Endodermal cell (in vitro differentiated cells): ENCODE data around the gene ASPSCR1. TPM values are rescaled to one million over a fixed set of nuclear protein-coding genes. Genes with fewer than 3 reads are reported as not detected.

Source experiments
- DNase-seq: peaks from one replicate; pipeline ENCODE4 v3.0.0-alpha.2; 2017
- H3K27ac ChIP-seq: 2 replicates; pipeline ENCODE4 v1.5.1; 2013; ENCODE audit warnings: mild to moderate bottlenecking, low read depth, low read length, moderate library complexity
- H3K27me3 ChIP-seq: 2 replicates; pipeline ENCODE4 v1.6.1; 2013; ENCODE audit warnings: mild to moderate bottlenecking, low read length, moderate library complexity; ENCODE audit not compliant: insufficient read depth, control insufficient read depth, poor library complexity, severe bottlenecking
- H3K36me3 ChIP-seq: 2 replicates; pipeline ENCODE4 v1.7.0; 2013; ENCODE audit warnings: mild to moderate bottlenecking, low read length, moderate library complexity; ENCODE audit not compliant: control insufficient read depth, insufficient read depth
- H3K4me1 ChIP-seq: one replicate; pipeline ENCODE4 v1.7.0; 2013; ENCODE audit warnings: low read length; ENCODE audit not compliant: control insufficient read depth, insufficient read depth
- H3K4me3 ChIP-seq: 2 replicates; pipeline ENCODE4 v1.5.1; 2013; ENCODE audit warnings: mild to moderate bottlenecking, low read length, moderate library complexity
- H3K9ac ChIP-seq: 2 replicates; pipeline ENCODE4 v1.6.1; 2013; ENCODE audit warnings: mild to moderate bottlenecking, low read length, moderate library complexity; ENCODE audit not compliant: poor library complexity, severe bottlenecking; ENCODE audit errors: extremely low read depth
- H3K9me3 ChIP-seq: 2 replicates; pipeline ENCODE4 v1.6.1; 2013; ENCODE audit warnings: mild to moderate bottlenecking, low read length, moderate library complexity; ENCODE audit not compliant: control insufficient read depth
- H3K27ac Mint-ChIP-seq: 2 replicates; pipeline ENCODE4 v1.8.0; 2020; ENCODE audit warnings: mixed read lengths
- H3K27me3 Mint-ChIP-seq: 2 replicates; pipeline ENCODE4 v1.8.0; 2021; ENCODE audit warnings: mild to moderate bottlenecking, mixed read lengths; ENCODE audit not compliant: insufficient read depth
- H3K36me3 Mint-ChIP-seq: 2 replicates; pipeline ENCODE4 v1.8.0; 2020; ENCODE audit warnings: low read depth, mixed read lengths
- H3K4me1 Mint-ChIP-seq: 2 replicates; pipeline ENCODE4 v1.8.0; 2020; ENCODE audit warnings: mixed read lengths
- H3K4me3 Mint-ChIP-seq: 2 replicates; pipeline ENCODE4 v1.8.0; 2020; ENCODE audit warnings: mild to moderate bottlenecking, moderate library complexity, mixed read lengths
- H3K9me3 Mint-ChIP-seq: 2 replicates; pipeline ENCODE4 v1.8.0; 2020; ENCODE audit warnings: mild to moderate bottlenecking, mixed read lengths
- WGBS, 2 experiments: methylation state at CpG; one replicate each; pipeline versions ENCODE4 v1.1.5 to v1.1.7; 2013; ENCODE audit warnings: missing lambda C conversion rate in 2 of 2, mixed read lengths in 1 of 2; ENCODE audit not compliant: insufficient coverage in 1 of 2, insufficient read length in 1 of 2; 5-methylcytosine and 5-hydroxymethylcytosine counted together
- total RNA-seq, 2 donors: library from RNA; stranded (reverse); fragmentation: NEBNext Ultra II Directional in 1 of 2; extraction: Animal tissue kit (Norgen Biotek cat#: 25700) in 1 of 2; gene quantifications; 2 replicates in 1 of 2; 3 replicates in 1 of 2; pipeline ENCODE4 v1.2.1, GENCODE V29; 2021
- TF ChIP-seq, protein P1 (sequence below): fragments of 200-600 bp; sonication (generic); conservative IDR thresholded peaks from 2 replicates; pipeline ENCODE4 v1.5.0; 2021; ENCODE audit warnings: antibody characterized with exemption, mild to moderate bottlenecking

The ASPSCR1 gene
- total RNA-seq, 2 donors from 2014 or later = 50.8 to 65.4 TPM

DNA sequence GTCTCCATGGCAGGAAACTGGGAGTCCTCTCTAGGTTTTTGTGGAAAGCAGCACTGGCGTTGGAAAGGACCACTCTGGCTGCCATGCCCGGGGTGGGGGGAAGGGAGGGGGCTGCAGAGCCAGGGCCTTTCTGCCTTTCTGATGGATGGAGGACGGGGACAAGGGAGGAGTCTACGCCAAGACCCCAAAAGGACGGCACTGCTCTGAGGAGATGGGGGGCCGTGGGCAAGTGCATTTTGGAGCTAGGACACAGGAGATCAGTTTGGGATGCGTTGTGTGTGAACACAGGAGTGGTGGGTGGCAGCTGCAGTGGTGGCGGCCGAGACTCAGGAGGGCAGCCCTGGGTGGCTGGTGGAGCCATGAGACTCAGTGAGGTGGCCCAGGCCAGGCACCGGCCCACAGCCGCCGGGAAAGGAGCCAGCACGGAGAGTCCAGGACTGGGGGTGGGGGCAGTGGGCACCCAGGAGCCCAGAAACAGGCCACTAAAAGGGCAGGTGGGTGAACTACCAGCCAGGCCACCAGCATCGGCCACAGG, 43.2 kb downstream of the ASPSCR1 start:
- no peak overlapping the region for H3K9ac ChIP-seq
- H3K36me3 ChIP-seq = peaks cover 7% of the 10 kb centered on the region
- no peaks in the 10 kb centered on the region for H3K27me3 Mint-ChIP-seq
- peaks cover 4% of the 10 kb centered on the region for H3K4me1 ChIP-seq
- 93 to 100% methylated on average over 8 to 14 of the region's 14 CpGs for WGBS, 2 experiments
- H3K9me3 Mint-ChIP-seq = no peaks in the 10 kb centered on the region
- no peak overlapping the region for H3K27ac ChIP-seq
- H3K27ac Mint-ChIP-seq = no peak overlapping the region
- H3K4me1 Mint-ChIP-seq = peaks cover 10% of the 10 kb centered on the region
- H3K9me3 ChIP-seq = no peaks in the 10 kb centered on the region
- H3K4me3 ChIP-seq = no peak overlapping the region
- TF ChIP-seq, protein P1, sequence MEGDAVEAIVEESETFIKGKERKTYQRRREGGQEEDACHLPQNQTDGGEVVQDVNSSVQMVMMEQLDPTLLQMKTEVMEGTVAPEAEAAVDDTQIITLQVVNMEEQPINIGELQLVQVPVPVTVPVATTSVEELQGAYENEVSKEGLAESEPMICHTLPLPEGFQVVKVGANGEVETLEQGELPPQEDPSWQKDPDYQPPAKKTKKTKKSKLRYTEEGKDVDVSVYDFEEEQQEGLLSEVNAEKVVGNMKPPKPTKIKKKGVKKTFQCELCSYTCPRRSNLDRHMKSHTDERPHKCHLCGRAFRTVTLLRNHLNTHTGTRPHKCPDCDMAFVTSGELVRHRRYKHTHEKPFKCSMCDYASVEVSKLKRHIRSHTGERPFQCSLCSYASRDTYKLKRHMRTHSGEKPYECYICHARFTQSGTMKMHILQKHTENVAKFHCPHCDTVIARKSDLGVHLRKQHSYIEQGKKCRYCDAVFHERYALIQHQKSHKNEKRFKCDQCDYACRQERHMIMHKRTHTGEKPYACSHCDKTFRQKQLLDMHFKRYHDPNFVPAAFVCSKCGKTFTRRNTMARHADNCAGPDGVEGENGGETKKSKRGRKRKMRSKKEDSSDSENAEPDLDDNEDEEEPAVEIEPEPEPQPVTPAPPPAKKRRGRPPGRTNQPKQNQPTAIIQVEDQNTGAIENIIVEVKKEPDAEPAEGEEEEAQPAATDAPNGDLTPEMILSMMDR = no peak
- H3K4me3 Mint-ChIP-seq = no peak overlapping the region
- no peaks in the 10 kb centered on the region for H3K27me3 ChIP-seq
- peaks cover 11% of the 10 kb centered on the region for H3K36me3 Mint-ChIP-seq
- DNase-seq = no peak

DNA sequence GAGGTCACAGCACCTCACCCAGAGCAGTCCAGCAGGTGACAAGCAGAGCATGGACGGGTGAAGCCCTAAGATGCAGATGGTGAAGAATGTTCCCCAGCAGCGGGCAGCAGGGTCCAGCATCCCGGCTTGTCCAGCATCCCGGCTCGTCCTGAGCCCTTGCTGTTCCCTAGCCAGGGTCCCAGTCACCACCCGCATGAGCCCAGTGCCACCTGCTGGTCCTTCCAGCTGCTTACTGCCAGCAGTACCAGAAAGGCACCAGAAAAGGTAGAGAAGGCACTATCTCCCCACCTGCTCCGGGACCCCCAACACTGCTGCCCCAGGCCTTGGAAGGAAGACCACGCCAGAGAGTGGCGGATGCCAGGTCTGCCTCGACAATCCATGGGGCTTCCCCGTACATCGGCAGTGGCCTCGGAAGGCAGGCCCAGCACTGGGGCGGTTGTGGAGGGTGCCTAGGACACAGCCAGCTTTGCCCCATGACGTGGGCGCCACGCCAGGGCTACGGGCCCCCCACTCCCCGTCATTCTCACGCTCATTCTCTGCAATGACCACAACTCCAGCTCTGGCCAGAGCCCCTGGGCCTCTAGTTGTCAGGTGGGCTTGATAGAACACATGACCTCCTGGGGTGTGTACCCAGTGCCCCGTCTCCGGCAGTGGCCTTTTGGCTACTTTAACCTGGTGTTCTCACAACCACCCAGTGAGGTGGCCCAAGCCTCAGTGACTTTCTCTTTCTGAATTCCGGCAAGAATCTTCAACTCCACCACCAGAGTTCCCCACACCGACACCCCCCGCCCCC, 43.9 kb downstream of the ASPSCR1 start:
- Histone ChIP-seq H3K4me3 (peak overlapping the region; percentile 91), H3K9ac (peak overlapping the region; percentile 81), H3K4me1 (peaks cover 4% of the 10 kb centered on the region), H3K9me3 (no peaks in the 10 kb centered on the region), H3K27me3 (no peaks in the 10 kb centered on the region), H3K27ac (no peak overlapping the region), H3K36me3 (peaks cover 7% of the 10 kb centered on the region)
- Mint-ChIP-seq H3K9me3 (no peaks in the 10 kb centered on the region), H3K27ac (peak overlapping the region; percentile 68), H3K36me3 (peaks cover 11% of the 10 kb centered on the region), H3K4me3 (peak overlapping the region; percentile 76), H3K4me1 (peaks cover 10% of the 10 kb centered on the region), H3K27me3 (no peaks in the 10 kb centered on the region)
- peak; percentile 85 for DNase-seq
- WGBS, 2 experiments = 87 to 94% methylated on average over 19 to 25 of the region's 25 CpGs
- TF ChIP-seq, protein P1 = peak; percentile 71

DNA sequence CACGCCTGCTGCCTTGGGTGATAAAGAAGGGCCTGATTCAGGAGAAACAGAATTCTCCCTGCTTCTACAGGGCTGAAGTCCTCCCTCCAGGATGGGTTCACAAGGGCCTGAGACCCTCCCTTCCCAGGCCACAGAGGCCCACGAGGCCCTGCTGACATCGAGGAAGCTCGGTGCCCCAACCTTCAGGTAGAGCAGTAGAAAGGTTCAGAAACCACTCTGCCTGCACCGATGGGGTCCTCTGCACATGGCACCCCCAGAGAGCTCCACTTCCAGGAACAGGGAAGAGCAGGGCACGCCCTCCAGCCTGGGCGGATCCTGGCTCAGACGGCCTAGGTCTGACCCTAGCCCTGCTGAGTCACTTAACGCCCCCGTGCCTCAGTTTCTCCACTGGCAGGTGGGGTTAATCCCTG, 44.5 kb downstream of the ASPSCR1 start:
- peaks cover 10% of the 10 kb centered on the region for H3K4me1 Mint-ChIP-seq
- H3K27ac Mint-ChIP-seq = peak overlapping the region; percentile 78
- no peak overlapping the region for H3K27ac ChIP-seq
- 23 to 28% methylated on average over 9 to 10 of the region's 10 CpGs for WGBS, 2 experiments
- H3K4me3 Mint-ChIP-seq = peak overlapping the region; percentile 76
- no peak for DNase-seq
- H3K9me3 ChIP-seq = no peaks in the 10 kb centered on the region
- TF ChIP-seq, protein P1 = no peak
- peaks cover 4% of the 10 kb centered on the region for H3K4me1 ChIP-seq
- H3K36me3 ChIP-seq = peaks cover 7% of the 10 kb centered on the region
- peak overlapping the region; percentile 91 for H3K4me3 ChIP-seq
- H3K27me3 Mint-ChIP-seq = no peaks in the 10 kb centered on the region
- H3K9me3 Mint-ChIP-seq = no peaks in the 10 kb centered on the region
- no peaks in the 10 kb centered on the region for H3K27me3 ChIP-seq
- H3K9ac ChIP-seq = peak overlapping the region; percentile 81
- peaks cover 11% of the 10 kb centered on the region for H3K36me3 Mint-ChIP-seq
